Hypothalamus (tissue), 51 donors: Measurements from ENCODE around the gene FNDC11.
A peak's percentile ranks its signal among the peaks of the same experiment; 100 is the strongest.
"Not testable (repeated sequence)": the region's sequence is repeated elsewhere in the genome, so short reads cannot be mapped to it uniquely, and the experiment has no call there.

Experiments used
- DNase-seq, 51 donors: peaks; one replicate each; lab custom pipeline; 2025; lab: John Stamatoyannopoulos, UW

FNDC11 gene, protein sequence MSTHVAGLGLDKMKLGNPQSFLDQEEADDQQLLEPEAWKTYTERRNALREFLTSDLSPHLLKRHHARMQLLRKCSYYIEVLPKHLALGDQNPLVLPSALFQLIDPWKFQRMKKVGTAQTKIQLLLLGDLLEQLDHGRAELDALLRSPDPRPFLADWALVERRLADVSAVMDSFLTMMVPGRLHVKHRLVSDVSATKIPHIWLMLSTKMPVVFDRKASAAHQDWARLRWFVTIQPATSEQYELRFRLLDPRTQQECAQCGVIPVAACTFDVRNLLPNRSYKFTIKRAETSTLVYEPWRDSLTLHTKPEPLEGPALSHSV

DNA sequence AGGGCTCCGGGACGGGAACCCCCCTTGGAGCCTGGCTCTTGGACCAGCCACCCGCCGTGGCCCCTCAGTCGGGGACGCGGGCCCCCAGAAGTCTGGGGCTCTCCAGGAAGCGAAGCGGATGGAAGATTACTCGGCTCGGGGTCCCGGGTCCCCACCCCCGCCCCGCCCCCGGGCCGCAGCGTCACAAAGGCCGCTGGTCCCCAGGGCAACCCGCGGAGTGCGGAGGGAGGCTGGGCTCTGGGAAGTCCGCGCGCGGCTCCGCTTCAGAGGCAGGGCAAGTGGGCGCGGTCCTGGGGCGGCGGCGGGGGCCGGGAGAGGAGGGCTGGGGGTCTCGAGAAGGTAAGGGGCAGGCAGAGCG lies at the start of gene FNDC11:
Gene FNDC11 (plus strand): TSS at position 227 of the 358 bp plus-strand sequence. CDS start 1,505 bp downstream, outside the sequence.
- peak in 2 of 51 donors; percentile 9 to 11 for DNase-seq

DNA sequence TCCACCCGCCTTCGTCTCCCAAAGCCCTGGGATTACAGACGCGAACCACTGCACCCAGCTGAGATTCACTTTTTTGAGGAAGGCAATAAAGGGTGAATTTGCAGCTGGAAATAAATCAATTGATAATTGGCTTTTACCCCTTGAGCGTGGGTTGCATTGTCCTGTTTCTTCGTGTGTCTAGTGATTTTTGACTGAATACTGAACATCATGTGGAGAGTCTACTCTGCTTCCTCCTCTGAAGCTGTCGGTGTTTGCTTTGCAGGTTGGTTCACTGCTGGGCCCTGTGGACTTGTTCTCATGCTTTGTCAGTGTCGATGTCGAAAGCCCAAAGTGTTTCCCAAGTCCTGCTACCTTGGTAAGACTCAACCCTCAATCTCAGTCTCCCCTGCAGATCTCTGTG lies 49.3 kb upstream of the FNDC11 start:
- no peak for DNase-seq

DNA sequence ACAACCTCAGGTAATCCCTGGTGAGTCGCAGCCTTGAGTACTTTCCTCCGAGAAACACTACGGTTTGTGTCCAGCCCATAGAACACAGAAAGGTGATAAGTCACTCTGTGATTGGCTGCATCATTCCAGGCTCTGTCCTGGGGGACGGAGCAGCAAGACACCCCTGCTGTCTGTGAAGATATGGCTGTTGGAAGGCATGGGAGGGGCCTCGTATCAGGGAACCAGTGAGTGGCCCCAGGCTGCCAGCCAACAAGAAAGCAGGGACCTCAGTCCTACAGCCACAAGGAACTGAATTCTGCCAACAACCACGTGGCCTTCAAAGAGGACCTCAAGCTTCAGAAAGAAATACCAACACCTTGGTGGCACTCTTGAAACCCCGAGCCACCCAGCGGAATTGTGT lies 48.7 kb upstream of the FNDC11 start:
- DNase-seq, result no peak

GRCh38 chr20:63505723-63506122 lies 48.2 kb upstream of the FNDC11 start:
- no peak for DNase-seq

- DNase-seq, result no peak
These were observed 46.7 kb upstream of the FNDC11 start for GRCh38 chr20:63507083-63507743.

DNA sequence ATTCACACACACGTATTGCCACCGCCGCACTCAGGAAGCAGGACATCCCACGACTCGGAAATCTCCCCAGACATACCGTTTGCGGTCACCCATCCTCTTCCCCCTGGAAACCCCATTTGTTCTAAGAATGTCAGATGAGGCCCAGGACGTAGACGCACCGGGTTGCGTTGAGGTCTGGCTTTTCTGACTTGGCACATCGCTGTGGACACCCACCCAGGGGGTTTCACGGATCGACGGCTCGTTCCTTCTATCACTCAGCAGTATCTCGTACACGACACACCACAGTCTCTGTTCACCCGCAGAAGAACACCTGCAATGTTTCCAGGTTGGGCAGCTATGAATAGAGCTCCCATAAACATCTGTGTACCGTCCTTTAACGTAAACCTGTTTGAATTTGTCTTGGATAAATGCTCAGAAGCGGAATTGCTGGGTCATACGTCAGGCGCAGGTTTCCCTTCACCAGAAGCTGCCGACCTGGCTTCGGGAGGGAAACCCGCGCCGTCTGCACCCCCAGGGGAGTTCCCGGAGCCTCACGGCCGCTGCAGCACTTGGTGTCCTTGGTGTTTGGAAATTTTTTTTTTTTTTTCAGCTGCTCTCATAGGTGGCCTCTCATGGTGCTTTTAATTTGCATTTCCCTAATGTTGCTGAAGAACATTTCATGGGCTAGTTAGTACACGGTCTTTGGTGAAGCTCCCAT lies 45.7 kb upstream of the FNDC11 start:
- DNase-seq, result no peak

DNA sequence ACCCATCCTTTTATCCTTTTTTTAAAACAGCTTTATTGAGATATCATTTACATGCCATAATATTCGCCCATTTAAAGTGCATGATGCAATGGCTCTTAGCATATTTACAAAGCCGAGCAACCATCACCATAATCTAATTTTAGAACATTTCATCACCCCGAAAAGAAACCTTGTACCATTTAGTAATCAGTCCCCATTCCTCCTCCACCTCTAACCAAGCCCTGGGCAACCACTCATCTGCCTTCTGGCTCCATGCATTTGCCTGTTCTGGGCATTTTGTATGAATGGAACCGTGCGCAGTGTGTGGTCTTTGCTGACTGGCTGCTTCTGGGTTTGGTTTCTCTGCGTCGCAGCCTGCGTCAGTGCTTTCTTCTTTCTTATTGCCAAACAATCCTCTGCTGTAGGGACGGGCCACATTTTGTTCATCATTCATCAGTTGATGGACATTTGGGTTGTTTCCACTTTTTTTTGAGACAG lies 44.8 kb upstream of the FNDC11 start:
- no peak for DNase-seq

DNA sequence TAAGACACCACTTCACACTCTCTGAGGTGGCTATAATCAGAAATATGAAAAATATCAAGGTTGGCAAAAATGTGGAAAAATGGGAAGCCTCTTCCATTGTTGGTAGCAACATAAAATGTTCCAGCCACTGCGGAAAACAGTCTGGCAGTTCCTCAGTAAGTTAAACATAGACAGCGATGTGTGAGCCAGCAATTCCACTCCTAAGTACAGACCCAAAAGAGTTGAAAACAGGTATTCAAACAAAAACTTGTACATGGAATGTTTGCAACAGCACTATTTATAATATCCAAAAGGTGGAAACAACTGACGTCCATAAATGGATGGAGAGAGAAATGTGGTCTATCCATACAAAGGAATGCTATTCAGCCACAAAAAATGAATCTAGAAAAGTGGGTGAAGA lies 40.8 kb upstream of the FNDC11 start:
- DNase-seq, result no peak

DNA sequence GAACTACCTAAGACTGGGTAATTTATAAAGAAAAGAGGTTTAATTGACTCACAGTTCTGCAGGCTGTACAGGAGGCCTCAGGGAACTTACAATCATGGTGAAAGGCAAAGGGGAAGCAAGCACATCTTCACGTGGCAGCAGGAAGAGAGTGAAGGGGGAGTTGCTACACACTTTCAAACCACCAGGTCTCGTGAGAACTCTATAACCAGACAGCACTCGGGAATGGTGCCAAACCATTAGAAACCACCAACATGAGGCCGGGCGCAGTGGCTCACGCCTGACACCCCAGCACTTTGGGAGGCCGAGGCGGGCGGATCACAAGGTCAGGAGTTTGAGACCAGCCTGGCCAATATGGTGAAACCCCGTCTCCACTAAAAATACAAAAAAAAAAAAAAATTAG lies 39.4 kb upstream of the FNDC11 start:
- DNase-seq, result not testable (repeated sequence)

DNA sequence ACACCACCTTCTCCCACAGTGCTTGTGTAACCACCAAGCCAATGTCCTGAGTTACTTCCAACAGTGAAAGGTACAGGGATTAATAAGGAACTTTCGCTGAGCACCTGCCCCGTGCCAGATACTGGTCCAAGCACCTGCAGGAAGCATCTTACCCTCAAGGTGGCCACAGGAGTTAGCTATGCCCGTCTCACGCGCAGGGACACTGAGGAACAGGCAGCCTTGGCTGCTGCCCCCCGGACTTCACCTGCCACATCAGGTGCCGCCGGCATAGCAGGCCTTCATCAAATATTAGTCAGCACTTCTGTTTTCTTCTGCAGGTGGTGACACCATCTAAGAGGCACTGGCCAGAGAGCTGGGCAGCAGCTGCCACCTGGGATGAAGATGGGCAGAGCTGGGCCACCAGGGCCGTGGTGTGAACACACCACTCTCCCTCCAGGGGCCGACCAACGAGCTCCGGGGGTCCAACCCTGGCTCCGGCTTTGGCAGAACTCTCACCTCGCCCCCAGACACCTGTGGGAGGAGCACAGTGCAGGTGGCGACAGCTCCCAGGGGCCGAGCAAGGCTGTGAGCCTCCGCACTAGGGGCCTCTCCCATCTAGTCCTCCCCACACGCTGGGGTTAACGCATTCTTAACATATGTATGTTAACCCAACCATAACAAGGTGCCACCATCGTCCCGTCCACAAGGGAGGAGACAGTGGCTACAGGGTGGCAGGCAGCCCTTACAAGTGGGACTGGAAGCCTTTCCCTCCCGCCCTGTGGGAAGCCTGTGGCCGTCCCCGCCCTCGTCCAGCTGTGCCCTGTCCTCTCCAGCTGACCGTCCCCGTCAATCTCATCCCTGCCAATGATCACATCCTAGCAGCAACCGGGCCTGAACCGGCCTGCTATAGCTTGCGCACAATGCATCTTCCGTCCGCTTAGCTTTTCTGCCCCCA lies 36.3 kb upstream of the FNDC11 start:
- DNase-seq, result no peak

DNA sequence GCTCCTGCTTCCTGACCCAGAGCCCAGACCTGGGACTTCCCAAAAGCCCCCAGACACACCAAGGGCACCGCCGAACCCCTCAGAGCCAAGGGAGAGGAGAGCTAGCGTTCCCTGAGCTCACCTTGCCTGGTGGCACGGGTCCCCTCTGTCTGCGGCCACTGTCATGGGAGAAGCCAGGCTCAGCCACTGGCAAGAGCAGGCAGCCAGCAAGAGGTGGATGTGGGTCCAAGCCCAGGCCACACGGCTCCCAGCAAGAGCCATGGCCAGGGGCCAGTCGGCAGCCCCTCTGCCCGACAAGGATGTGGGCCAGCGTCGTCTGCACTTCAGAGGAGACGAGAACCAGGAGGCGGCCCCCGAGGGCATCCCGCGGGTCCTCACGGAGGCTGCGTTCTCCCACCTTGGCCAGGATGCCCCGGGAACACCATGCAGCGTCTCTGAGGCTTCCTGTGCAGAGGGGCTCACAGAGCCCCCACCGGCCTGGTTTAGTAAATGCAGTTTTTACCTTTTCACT lies 35.6 kb upstream of the FNDC11 start:
- DNase-seq, result no peak

- DNase-seq, result no peak
These were observed 34.9 kb upstream of the FNDC11 start for GRCh38 chr20:63518946-63519667.

DNA sequence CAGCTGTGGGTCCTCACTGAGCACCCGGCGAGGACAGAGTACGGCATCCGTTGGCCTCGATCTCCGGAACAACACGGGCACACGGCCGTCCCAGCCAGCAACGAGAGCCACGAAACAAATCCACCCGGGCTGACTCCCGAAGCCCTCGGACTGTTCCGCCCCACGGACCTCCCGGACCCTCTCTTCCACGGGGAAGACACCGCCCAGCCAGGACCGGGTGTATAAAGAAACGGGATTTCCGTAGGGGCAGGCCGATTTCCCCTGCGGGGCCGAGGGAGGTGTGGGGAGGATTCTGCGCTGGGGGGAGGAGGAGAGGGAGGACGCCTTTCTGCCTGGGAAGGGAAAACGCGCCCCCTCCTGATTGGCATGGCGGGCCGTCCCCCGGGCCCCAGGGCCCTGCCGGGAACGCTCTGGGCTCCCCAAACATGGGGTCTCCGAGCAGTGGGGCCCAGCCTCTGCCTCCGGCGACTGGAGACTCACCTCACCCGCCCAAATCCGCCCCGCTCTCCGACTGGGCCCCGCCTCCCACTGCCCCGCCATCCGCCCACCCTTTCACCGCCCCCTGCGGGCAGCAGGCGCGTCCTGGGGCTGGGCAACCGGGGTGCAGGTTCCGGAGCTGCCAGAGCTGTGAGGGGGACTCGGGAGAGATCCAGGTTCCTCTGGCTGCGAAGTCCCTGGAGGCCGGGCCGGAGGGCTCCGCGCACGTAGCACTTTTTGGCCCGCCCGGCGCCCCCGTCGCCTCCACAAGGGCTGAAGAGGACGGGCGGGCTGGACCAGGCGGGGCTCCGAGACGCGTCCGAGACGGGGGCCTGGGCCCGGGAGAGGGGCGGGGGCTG lies 34.1 kb upstream of the FNDC11 start:
- peak in 21 of 51 donors; percentile 38 to 90 (median 64) for DNase-seq

- DNase-seq, result peak in 48 of 51 donors; percentile 39 to 90 (median 70)
These were observed 33.4 kb upstream of the FNDC11 start, which contains the start of gene PPDPF for GRCh38 chr20:63520504-63520933. Gene PPDPF (plus strand): TSS chr20:63520765. CDS start chr20:63521309, 544 bp downstream.

- peak in 47 of 51 donors; percentile 20 to 86 (median 62) for DNase-seq
These were observed 32.9 kb upstream of the FNDC11 start for GRCh38 chr20:63520934-63521601.

DNA sequence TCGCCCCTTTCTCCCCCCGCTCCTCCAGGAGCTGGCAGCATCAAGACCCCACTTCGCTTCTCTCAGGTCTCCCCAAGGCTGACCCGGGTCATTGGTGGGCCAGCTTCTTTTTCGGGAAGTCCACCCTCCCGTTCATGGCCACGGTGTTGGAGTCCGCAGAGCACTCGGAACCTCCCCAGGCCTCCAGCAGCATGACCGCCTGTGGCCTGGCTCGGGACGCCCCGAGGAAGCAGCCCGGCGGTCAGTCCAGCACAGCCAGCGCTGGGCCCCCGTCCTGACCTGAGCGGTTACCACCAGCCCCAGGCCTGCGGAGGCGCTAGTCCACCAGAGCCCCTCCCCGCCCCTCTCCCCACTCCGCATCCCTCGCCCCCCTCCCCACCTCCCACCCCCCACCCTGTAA lies 32.4 kb upstream of the FNDC11 start:
- DNase-seq, result no peak

DNA sequence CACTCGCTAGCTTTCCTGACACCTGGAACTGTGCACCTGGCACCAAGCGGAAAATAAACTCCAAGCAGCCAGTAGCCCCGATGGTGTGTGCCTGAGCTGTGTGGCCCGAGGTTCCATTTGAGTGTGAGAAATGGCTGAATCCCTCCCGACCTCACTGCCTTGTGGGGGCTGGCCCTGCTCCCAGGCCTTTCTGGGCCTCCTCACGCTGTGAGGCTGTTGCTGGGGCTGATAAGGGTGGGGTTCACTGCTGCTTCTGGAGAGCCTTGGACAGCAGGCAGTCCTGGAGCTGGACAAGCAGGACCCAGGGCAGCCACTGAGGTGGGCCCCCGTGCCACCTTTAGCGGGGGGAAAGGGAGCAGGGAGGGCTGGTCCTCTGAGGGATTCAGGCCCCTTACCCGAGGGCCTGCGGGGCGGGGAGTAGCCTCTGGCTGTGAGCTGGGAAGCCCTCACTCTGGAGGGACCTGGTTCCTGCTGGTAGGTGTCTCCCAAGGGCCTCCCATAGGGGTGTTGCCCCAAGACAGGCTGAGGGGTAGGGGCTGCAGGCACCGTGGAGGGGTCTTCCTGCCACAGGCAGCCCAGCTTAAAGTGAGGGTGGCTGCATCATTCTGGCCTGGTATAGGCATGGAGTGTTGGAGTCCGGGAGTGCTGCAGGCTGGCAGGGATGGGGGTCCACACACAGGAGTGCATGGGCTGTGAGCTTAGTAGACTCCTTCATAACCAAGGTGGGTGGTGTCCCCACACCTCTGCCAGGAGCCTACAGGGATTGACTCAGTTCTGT lies 31.7 kb upstream of the FNDC11 start:
- DNase-seq, result no peak
